Embryonic facial prominence (tissue), 1 donor: ENCODE measurements around the gene RNF223.
"Not testable (repeated sequence)": the region's sequence is repeated elsewhere in the genome, so short reads cannot be mapped to it uniquely, and the experiment has no call there.

ENCODE experiments used
- DNase-seq: peaks from one replicate; pipeline ENCODE4 v3.0.0-alpha.2; 2016; ENCODE audit errors: extremely low spot score

Gene RNF223

DNA sequence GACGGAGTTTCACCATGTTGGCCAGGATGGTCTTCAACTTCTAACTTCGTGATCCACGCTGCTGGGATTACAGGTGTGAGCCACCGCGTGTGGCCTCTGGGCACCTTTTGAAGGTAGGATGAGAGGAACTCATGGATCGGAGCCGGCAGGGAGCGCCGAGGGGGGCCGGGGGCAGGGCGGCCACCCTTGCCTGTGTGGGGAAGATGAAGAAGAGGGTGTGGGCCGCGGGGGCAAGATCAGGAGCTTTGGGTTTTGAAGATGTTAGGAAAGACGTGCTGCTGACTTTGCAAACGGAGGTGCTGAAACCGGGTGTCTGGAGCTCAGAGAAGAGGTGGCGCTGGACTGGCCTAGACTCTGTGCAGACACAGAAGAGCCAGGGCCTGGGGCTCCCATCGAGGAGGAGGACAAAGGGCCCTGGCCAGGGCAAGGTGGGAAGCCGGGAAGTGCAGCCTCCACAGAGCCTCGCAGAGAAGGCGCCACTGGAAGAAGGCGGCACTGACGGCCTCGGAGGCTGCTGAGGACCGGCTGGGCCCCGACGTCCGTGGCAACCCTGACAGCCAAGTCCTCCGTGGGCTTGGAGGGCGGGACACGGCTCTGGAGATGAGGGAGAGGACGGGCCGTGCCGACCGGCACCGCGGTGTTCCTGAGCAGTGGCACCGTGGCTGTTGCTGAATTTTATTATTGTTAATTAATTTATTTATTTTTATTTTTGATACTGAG lies 13.7 kb downstream of the RNF223 start:
- no peak for DNase-seq

DNA sequence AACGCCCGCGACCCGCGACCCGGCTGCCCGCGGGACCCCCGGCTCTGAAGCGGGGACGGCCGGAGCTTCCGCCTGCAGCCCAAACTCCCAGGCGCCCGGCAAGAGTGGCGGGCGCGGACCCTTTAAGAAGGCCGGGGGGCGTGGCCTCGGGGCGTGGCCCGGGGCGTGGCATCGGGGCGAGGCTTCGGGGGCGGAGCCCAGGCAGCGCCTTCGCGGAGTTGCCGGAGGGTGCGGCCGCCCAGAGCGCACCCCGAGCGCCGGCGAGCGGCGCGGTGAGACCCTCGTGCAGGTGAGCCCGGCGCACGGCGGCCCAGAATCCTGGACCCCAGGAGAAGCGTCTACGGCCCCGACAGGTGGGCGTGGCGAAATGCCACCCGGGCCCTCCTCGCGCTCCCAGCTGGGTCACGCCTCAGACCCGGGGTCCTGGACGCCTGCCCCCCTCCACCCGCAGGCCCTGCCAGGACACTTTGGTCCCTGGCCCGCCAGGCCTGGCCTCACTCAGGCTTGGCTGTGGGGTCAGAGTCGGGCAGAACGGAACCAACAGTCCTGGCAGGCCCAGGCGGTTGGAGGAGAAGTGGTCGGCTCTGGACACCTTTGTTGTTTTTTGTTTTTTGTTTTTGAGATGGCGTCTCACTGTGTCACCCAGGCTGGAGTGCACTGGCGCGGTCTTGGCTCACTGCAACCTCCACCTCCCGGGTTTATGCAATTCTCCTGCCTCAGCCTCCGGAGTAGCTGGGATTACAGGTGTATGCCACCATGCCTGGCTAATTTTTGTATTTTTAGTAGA lies 14.4 kb downstream of the RNF223 start:
- no peak for DNase-seq

DNA sequence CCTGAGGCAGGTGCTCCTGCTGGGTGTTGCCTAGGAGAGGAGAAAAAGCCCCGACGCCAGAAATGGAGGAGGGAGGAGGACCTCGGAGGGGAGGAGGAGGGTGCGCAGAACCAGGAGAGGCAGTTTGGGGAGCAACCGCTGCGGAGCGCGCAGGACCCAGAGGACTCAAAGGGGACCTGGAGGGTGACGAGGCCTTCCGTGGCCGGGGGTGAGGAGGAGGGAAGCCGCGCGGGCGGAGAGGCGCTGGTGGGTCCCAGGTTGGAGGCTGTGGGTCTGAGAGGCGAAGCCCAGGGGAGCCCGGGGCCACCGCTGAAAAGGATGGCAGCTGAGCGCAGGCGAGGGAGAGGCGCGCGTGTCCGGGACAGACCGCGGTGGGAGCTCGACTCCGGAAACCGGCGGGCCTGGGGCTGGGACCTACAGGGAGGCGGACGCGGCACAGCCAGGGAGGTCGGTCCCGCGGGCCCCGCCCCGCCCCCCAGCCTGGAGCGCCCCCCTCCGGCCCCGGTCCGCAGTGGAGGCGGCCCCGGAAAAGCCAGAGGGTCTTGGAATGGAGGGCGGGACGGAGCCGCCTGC lies 15.1 kb downstream of the RNF223 start:
- DNase-seq, result no peak

DNA sequence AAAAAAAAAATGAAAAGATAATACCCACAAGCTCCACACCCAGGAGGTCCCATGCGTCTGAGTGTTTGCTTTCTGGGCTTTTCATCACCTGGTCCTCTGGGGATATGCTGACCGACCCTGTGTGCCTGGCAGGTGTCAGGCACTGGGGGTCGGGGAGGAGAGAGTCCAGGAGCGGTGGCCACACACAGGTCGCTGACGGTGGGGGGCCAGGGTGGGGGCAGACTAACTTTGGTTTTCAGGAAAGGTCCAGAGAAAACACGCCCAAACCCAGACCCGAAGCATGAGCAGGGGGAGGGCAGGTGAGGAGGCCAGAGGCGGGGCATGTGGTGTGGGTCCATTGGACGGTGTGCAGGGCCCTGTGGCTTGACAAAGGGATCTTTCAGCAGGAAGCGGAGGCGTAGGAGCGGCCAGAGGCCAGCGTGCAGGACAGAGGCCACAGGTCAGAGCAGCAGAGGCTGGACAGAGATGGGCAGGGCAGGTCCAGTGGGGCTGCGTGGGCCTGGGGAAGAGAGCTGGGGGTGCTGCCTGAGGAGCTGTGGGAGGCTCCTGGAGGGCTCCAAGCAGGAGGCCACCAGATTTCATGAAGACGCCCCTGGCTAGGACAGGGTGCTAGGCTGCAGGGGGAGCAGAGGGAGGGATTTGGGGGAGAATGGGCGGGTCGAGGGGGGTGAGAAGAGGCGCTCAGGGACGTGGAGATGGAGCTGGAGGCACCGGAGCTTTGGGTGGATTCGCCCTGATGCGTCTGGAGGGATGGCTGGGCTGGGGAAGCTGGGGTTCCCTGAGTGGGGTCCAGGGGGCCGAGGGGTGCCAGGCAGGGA lies 15.8 kb downstream of the RNF223 start:
- DNase-seq, result no peak

DNA sequence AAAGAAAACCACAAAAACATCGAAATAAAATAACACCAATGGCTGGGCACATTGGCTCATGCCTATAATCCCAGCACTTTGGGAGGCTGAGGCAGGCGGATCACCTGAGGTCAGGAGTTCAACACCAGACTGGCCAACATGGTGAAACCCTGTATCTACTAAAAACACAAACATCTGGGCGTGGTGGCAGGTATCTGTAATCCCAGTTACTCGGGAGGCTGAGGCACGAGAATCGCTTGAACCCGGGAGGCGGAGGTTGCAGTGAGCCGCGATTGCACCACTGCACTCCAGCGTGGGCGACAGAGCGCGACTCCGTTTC lies 16.4 kb downstream of the RNF223 start:
- not testable (repeated sequence) for DNase-seq

DNA sequence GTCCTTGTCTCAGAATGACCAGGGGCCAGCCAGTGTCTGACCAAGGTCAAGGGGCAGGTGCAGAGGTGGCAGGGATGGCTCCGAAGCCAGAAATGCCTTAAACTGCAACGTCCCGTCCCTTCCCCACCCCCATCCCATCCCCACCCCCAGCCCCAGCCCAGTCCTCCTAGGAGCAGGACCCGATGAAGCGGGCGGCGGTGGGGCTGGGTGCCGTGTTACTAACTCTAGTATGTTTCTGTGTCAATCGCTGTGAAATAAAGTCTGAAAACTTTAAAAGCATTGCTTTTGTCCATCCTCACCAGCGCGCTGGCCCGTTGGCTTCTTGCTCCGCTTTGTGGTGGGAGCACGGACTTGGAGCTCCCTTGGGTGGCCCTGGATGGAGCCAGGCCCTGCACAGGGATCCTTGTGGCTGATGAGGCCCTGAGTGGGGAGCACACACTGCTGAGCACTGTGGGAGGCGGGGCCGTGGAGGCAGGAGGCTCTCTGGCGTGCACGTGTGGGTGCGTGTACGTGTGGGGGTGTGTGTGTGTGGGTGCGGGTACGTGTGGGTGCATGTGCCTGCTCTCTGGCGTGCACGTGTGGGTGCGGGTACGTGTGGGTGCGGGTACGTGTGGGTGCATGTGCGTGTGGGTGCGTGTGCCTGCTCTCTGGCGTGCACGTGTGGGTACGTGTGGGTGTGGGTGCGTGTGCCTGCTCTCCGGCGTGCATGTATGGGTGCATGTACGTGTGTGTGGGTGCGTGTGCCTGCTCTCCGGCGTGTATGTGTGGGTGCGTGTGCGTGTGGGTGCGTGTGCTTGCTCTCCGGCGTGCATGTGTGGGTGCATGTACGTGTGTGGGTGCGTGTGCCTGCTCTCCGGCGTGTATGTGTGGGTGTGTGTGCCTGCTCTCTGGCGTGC lies 18.0 kb downstream of the RNF223 start:
- no peak for DNase-seq

DNA sequence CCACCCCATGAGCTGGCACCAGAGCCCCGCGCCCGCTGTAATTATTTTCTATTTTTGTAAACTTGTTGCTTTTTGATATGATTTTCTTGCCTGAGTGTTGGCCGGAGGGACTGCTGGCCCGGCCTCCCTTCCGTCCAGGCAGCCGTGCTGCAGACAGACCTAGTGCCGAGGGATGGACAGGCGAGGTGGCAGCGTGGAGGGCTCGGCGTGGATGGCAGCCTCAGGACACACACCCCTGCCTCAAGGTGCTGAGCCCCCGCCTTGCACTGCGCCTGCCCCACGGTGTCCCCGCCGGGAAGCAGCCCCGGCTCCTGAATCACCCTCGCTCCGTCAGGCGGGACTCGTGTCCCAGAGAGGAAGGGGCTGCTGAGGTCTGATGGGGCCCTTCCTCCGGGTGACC lies 19.1 kb downstream of the RNF223 start:
- DNase-seq, result no peak

DNA sequence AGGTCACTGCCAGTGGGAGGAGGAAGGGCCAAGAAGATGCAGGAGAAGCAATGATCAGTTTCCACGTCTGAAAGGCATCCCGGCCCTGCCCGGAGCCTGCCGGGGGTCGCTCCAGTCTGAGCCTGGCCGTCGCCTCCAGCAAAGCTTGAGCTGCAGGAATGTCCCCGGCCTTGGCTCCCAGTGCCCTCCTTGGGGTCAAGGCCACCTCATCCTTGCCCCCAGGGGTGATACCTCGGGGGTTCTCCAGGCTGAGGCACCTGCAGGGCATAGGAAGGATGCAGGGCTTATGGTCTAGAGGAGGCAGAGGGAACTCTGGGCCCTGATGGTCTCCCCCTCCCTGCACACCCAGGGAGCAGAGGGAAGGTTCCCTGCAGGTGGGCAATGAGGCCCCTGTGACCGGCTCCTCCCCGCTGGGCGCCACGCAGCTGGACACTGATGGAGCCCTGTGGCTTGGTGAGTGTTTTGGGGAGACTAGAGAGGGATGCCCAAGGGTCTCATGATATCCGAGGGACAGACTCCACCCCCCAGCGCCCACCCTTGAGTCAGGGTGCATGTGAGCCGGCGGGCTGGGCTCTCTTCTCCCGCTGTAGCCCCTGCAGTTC lies 19.9 kb downstream of the RNF223 start:
- DNase-seq, result no peak

DNA sequence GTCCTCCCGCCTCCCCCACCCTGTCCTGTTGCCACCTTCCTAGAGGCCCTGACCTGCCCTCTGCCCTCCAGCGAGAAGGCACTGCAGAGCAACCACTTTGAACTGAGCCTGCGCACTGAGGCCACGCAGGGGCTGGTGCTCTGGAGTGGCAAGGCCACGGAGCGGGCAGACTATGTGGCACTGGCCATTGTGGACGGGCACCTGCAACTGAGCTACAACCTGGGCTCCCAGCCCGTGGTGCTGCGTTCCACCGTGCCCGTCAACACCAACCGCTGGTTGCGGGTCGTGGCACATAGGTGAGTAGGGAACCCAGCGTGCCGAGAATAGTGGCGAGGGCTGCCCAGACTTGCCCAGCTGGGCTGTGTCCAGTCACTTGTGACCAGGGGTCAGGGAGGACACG lies 20.4 kb downstream of the RNF223 start:
- DNase-seq, result no peak

DNA sequence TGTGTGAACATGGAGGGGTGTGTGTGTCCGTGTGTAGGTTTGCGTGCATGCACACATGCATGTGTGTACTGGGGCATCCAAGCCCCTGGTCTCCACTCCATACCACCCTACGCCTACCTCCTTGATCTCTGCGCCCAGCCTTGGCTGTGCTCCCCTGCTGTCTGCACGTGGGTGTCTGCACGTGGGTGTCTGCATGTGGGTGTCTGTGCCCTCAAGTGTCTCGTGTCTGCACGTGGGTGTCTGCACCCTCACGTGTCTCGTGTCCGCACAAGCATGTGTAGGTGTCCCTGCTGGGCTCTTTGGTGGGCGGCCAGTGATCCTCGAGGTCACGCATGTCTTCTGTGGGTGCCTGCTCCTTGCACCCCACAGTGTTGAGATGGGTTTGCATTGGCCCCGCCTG lies 21.1 kb downstream of the RNF223 start:
- no peak for DNase-seq

DNA sequence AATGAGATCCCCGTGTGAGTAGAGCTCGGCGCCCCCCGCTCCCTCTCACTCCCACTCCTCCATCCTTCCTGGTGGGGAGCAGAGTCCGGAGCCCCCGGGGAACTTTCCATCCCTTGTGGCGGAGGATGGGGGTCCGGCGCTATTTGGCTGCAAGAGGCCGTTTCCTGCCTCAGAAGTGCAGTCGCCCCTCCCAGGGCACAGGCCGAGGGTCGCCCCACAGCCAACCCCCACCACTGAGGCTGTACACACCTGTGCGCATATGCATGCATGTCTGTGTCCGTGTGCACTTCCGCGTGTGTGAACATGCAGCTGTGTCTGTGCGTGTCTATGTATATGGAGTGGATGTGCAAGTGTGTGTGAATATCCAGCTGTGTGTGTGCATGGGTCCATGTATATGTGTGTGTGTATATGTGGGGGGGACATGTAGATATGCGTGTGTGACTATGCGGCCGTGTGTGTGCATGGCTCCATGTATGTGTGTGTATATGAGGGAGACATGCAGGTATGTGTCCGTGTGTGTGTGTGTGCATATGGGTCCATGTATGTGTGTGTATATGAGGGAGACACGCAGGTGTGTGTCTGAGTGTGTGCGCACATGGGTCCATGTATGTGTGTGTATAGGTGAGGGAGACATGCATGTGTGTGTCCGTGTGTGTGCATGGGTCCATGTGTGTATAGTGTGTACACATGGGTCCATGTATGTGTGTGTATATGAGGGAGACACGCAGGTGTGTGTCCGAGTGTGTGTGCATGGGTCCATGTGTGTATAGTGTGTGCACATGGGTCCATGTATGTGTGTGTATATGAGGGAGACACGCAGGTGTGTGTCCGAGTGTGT lies 21.9 kb downstream of the RNF223 start:
- DNase-seq, result no peak

DNA sequence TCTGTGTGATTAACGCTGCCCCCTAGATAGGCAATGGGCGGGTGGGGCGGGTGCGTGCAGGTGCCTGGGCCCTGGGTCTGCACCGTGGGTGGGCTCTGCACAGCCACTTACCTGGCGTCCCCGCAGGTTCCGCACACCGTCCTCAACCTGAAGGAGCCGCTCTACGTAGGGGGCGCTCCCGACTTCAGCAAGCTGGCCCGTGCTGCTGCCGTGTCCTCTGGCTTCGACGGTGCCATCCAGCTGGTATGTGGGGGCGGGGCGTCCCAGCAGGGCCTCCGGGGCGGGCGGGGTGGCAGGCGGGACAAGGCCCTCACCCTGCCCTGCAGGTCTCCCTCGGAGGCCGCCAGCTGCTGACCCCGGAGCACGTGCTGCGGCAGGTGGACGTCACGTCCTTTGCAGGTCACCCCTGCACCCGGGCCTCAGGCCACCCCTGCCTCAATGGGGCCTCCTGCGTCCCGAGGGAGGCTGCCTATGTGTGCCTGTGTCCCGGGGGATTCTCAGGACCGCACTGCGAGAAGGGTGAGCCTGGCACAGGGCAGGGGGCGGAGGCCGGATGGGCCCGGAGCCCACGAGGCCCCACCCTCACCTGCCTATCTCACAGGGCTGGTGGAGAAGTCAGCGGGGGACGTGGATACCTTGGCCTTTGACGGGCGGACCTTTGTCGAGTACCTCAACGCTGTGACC lies 22.8 kb downstream of the RNF223 start:
- DNase-seq, result no peak

DNA sequence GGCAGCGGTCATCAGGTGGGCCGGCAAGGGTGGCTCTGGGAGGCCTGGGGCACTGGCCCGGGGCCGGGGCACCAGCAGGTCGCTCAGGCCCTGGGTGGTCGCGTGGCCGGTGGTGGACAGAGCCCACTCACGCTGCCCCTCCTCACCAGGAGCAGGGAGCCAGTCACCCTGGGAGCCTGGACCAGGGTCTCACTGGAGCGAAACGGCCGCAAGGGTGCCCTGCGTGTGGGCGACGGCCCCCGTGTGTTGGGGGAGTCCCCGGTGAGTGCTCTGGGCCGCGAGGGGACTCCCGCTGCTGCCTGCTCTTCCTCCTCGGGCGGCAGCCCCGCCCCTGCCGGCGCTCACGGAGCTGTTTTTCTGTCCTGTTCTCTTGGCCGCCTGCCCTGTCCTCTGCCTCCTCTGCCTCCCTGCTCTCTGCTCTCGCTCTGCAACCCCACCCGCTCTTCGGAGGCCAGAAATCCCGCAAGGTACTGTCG lies 23.5 kb downstream of the RNF223 start:
- DNase-seq, result no peak

DNA sequence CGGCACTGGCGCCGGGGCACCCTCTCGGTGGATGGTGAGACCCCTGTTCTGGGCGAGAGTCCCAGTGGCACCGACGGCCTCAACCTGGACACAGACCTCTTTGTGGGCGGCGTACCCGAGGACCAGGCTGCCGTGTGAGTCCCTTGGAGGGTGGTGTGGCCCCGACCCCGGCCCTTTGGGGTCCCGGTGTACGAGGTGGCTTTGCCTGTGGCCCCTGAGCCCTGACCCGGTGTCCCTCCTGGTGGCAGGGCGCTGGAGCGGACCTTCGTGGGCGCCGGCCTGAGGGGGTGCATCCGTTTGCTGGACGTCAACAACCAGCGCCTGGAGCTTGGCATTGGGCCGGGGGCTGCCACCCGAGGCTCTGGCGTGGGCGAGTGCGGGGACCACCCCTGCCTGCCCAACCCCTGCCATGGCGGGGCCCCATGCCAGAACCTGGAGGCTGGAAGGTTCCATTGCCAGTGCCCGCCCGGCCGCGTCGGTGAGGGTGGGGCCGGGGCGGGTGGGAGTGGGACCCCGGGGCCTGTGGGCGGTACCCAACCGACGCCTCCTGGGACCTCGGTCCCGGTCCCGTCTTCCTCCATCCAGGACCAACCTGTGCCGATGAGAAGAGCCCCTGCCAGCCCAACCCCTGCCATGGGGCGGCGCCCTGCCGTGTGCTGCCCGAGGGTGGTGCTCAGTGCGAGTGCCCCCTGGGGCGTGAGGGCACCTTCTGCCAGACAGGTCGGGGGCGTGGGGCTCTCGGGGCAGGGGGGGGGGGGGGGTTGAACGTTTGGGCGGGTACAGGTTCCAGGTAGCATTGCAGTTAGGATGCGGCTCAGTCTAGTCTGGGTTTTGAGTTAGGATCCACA lies 24.6 kb downstream of the RNF223 start:
- DNase-seq, result no peak

DNA sequence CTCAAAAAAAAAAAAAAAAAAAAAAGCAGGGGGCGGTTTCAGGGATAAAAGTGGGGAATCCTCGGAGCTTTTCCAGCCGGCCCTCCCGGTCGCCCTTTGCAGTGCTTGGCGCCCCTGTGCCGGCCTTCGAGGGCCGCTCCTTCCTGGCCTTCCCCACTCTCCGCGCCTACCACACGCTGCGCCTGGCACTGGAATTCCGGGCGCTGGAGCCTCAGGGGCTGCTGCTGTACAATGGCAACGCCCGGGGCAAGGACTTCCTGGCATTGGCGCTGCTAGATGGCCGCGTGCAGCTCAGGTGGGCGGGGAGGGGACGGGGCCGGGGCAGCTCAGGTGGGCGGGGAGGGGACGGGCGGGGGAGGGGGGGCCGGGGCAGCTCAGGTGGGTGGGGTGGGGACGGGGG lies 25.3 kb downstream of the RNF223 start:
- no peak for DNase-seq

DNA sequence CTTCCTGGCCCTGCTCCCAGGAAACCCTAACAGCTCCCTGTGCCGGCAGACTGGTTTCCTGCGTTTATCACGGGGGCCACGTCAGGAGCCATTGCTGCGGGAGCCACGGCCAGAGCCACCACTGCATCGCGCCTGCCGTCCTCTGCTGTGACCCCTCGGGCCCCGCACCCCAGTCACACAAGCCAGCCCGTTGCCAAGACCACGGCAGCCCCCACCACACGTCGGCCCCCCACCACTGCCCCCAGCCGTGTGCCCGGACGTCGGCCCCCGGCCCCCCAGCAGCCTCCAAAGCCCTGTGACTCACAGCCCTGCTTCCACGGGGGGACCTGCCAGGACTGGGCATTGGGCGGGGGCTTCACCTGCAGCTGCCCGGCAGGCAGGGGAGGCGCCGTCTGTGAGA lies 26.1 kb downstream of the RNF223 start:
- DNase-seq, result no peak

DNA sequence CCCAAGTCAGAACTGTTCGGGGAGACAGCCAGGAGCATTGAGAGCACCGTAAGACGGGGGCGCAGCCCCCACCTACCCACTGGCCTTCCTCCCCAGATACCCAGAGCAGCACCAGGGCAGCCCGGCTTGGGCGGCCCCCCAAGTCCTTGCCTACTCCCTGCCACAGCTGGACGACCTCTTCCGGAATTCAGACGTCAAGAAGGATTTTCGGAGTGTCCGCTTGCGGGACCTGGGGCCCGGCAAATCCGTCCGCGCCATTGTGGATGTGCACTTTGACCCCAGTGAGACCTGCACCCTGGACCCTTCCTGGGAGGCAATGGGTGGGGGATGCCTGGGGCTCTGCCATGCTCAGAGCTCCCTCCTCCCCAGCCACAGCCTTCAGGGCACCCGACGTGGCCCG lies 26.7 kb downstream of the RNF223 start:
- no peak for DNase-seq

DNA sequence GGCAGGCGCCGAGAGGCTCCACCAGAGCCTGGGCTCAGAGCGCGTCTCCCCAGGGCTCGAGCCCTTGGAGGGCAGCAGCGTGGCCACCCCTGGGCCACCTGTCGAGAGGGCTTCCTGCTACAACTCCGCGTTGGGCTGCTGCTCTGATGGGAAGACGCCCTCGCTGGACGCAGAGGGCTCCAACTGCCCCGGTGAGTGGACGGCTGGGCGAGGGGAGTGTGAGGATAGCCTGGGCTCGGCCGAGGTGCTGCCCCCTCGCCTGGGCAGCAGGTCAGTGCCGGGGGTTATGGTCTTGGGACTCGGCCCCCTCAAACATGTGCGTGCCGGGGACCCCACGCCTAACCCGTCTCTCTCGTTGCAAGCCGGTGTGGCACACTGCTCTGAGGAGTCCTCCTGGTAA lies 27.3 kb downstream of the RNF223 start:
- no peak for DNase-seq
